ENCODE measurements around the gene ANKRD13C.
"Not testable (repeated sequence)": the region's sequence is repeated elsewhere in the genome, so short reads cannot be mapped to it uniquely, and the experiment has no call there.

ANKRD13C gene

GRCh38 chr1:70355920-70356319 lies 1.4 kb upstream of the ANKRD13C start:
- TF ChIP-seq CTCF (conservative IDR thresholded peaks at IDR 0.05), result no peak
- no peak for TF ChIP-seq ZFX (IDR thresholded peaks at IDR 0.05)
- H3K27ac ChIP-seq, result no peak overlapping the region; the same call in 1 of the 2 replicates

- TF ChIP-seq ZFX (IDR thresholded peaks at IDR 0.05), result no peak
These were observed 537 bp upstream of the ANKRD13C start for GRCh38 chr1:70355111-70355407.

GRCh38 chr1:70353601-70354331 lies 756 bp downstream of the ANKRD13C start:
- peak; percentile 37; the same call in 1 of the 2 replicates for TF ChIP-seq ZFX (IDR thresholded peaks at IDR 0.05)
- no peak for TF ChIP-seq CTCF (conservative IDR thresholded peaks at IDR 0.05)
- H3K27ac ChIP-seq, result peak overlapping the region; percentile 86

More at GRCh38 chr1:70355111-70355407, 537 bp upstream of the ANKRD13C start:
- H3K27ac ChIP-seq, result peak overlapping the region; percentile 86

GRCh38 chr1:70353044-70353443 lies 1.5 kb downstream of the ANKRD13C start:
- no peak for TF ChIP-seq ZFX (IDR thresholded peaks at IDR 0.05)
- no peak for TF ChIP-seq CTCF (conservative IDR thresholded peaks at IDR 0.05)
- H3K27ac ChIP-seq, result no peak overlapping the region

- H3K27ac ChIP-seq, result not testable (repeated sequence)
These were observed 4.7 kb downstream of the ANKRD13C start for GRCh38 chr1:70349799-70350198.

GRCh38 chr1:70348399-70349165 lies 5.9 kb downstream of the ANKRD13C start:
- H3K27ac ChIP-seq, result no peak overlapping the region
- no peak for TF ChIP-seq ZFX (IDR thresholded peaks at IDR 0.05)
- no peak for TF ChIP-seq CTCF (conservative IDR thresholded peaks at IDR 0.05)

GRCh38 chr1:70339644-70340043 lies 14.9 kb downstream of the ANKRD13C start:
- H3K27ac ChIP-seq, result not testable (repeated sequence)

- TF ChIP-seq CTCF (conservative IDR thresholded peaks at IDR 0.05) (no peak), ZFX (IDR thresholded peaks at IDR 0.05) (no peak)
- no peak overlapping the region for H3K27ac ChIP-seq
These were observed 18.5 kb downstream of the ANKRD13C start for GRCh38 chr1:70336050-70336449.

- no peak for TF ChIP-seq CTCF (conservative IDR thresholded peaks at IDR 0.05)
- no peak for TF ChIP-seq ZFX (IDR thresholded peaks at IDR 0.05)
- H3K27ac ChIP-seq, result no peak overlapping the region
These were observed 20.1 kb downstream of the ANKRD13C start for GRCh38 chr1:70334436-70334835.

Measured in C4-2B (cell line).